Skeletal muscle tissue (tissue), 4 donors: Measurements from ENCODE around the gene THRB. TPM values are rescaled to one million over a fixed set of nuclear protein-coding genes. Genes with fewer than 3 reads are reported as not detected.

ENCODE experiments used
- H3K27ac ChIP-seq: one replicate; pipeline ENCODE4 v1.7.0; 2013; ENCODE audit warnings: mild to moderate bottlenecking, low read depth, low read length, inconsistent platforms
- H3K27me3 ChIP-seq, 3 donors: one replicate each; pipeline ENCODE4 v1.7.0; 2013; ENCODE audit warnings: low read length in 3 of 3; ENCODE audit not compliant: control insufficient read depth in 3 of 3, insufficient read depth in 3 of 3
- H3K36me3 ChIP-seq, 3 donors: one replicate each; pipeline ENCODE4 v1.7.0; 2013; ENCODE audit warnings: low read length in 3 of 3; ENCODE audit not compliant: control insufficient read depth in 3 of 3, insufficient read depth in 3 of 3
- H3K4me1 ChIP-seq, 3 donors: one replicate each; pipeline ENCODE4 v1.7.0; 2013; ENCODE audit warnings: low read length in 3 of 3, mild to moderate bottlenecking in 3 of 3; ENCODE audit not compliant: control insufficient read depth in 3 of 3, insufficient read depth in 3 of 3
- H3K4me3 ChIP-seq, 3 donors: one replicate each; pipeline ENCODE4 v1.7.0; 2013; ENCODE audit warnings: low read length in 3 of 3
- H3K9ac ChIP-seq, 3 donors: one replicate each; pipeline ENCODE4 v1.7.0; 2013; ENCODE audit warnings: low read length in 3 of 3, mild to moderate bottlenecking in 3 of 3, moderate library complexity in 2 of 3, low read depth in 1 of 3
- H3K9me3 ChIP-seq, 3 donors: one replicate each; pipeline ENCODE4 v1.7.0; 2013; ENCODE audit warnings: low read length in 3 of 3; ENCODE audit not compliant: control insufficient read depth in 3 of 3
- total RNA-seq: library from RNA; depleted of rRNA; stranded (reverse); fragments of >200 nt; gene quantifications from one replicate; pipeline ENCODE4 v1.2.3, GENCODE V29; 2014
- donor health status: Osteomylitis.

Gene THRB
- total RNA-seq, 1 donor from 2014 or later: 3.1 TPM

DNA sequence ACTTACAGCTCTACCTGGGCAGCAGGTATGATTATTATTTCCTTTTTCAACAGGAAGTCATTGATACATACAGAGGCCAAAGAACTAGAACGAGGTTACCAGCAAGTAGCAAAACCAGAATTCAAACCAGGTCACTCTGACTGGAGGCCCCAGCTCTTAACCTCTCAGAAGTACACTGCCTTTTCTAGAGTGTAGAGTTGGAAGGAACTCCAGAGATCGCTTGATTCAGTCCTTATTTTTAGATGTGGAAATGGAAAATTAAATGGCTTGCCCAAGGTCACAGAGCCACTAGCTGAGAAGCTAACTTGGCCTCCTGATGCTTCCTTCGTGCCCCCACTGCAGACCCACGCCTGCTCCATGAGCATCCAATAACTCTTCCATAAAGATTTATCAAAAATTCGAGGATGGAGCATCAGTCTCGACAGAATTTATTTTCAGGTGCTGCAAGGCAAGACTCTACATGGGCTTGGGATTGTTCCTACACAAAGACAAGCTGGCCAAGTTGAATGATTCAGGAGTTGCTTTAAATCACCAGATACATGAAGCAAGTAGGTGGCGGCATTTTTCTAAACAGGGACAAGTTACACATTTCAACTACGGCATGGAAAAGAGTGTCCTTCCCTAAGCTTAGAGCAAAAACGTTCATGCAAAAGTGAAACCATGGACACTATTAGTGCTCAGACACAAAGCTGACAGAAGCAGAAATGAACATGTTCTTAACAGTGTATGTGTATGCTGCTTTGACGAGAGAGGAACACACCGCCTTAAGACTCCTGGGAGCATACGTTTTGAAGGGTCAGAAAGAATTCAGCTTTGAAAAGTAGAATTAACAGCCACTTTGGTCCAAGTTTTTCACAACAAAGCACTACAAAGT lies 235.7 kb downstream of the THRB start:
- Histone ChIP-seq H3K4me1 (peaks cover 18 to 40% (median 31%) of the 10 kb centered on the region in 3 donors), H3K27ac (peak overlapping the region; percentile 74), H3K4me3 (peak overlapping the region; percentile 41 to 63 (median 60)), H3K9me3 (no peaks in the 10 kb centered on the region), H3K9ac (peak overlapping the region; percentile 41 to 54 (median 51)), H3K27me3 (no peaks in the 10 kb centered on the region), H3K36me3 (no peaks in the 10 kb centered on the region)

DNA sequence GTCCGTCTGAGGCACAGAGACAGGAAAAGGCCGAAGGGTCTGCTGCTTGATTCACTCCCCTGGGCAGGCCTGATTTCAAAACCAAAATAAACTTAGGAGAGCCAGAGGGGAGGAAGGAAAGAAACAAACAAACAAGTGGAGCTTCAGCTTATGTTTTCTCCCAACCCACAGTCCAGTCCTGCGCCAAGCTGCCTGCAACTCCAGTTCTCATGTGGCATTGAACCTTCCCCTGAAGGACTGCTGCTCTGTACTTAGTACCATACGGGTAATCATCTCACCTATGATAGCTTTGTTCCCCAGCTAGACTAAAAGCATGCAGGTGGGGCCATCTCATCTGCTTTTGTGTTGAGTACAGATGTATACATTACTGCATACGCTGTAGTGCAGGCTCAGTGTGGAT lies 236.4 kb downstream of the THRB start:
- Histone ChIP-seq H3K9me3 (no peaks in the 10 kb centered on the region), H3K27me3 (no peaks in the 10 kb centered on the region), H3K4me1 (peaks cover 18 to 40% (median 31%) of the 10 kb centered on the region in 3 donors), H3K36me3 (no peaks in the 10 kb centered on the region), H3K4me3 (peak overlapping the region in 1 of 3 donors; percentile 63), H3K27ac (peak overlapping the region; percentile 74), H3K9ac (peak overlapping the region in 1 of 3 donors; percentile 2)

DNA sequence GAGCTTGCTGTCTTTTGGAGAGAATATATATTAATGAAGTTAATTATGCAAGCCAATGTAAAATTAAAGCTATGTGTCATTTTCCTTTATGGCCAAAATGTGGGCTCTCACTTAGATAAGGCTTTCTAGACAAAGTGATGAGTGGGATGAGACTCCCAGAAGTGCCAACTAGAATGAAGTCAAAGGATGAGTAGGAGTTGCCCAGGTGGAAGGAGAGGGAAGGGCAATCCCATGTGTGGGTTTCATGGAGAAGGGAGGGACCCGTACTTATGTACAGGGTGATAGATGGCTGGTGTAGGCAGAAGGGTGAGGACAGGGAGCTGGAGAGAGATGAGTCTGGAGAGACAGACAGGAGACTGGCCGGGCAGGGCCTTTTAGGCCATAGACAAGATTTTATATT lies 239.2 kb downstream of the THRB start:
- no peak overlapping the region for H3K4me3 ChIP-seq
- H3K27ac ChIP-seq: no peak overlapping the region
- H3K36me3 ChIP-seq: no peaks in the 10 kb centered on the region
- no peak overlapping the region for H3K9ac ChIP-seq
- peaks cover 18 to 29% (median 21%) of the 10 kb centered on the region in 3 donors for H3K4me1 ChIP-seq
- H3K27me3 ChIP-seq: no peaks in the 10 kb centered on the region
- no peaks in the 10 kb centered on the region for H3K9me3 ChIP-seq

DNA sequence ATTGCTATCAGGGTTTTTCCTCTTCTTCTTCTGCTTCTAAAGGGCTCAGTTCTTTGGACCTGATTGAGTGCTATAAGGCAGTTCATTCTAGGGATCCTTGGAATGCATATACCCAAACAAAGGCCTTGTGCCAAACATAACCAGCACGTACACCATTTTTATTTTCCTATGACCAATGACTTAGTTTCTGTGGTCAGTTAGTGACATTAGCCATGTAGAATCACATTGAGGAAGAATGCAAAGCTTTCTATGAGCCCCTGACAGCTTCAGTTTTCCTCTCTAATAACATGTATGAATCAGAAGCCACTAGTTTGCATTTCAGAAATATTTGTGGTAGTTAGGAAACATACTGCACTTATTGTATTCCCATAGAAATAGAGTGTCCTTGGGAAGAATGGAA lies 240.0 kb downstream of the THRB start:
- Histone ChIP-seq H3K9me3 (no peaks in the 10 kb centered on the region), H3K27me3 (no peaks in the 10 kb centered on the region), H3K4me3 (no peak overlapping the region), H3K27ac (no peak overlapping the region), H3K36me3 (no peaks in the 10 kb centered on the region), H3K9ac (no peak overlapping the region), H3K4me1 (peaks cover 18 to 24% (median 21%) of the 10 kb centered on the region in 3 donors)

DNA sequence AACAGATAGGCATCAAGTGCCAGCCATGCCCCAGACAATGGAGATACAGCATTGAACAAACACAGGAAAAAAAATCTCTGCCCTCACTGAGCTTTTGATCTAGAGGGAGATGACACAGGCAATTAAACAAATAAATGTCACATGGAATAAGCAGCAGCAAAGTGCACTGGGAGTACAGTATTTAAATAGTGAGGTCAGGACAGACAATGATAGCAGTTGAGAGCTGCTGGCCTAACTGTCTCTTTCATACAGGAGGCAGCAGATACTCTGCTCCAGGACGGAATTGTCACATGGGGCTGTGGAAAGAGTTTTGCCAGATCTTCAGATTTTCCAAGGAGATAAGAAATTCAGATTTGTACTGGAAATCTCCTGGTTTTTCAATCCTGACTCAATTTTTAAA lies 241.3 kb downstream of the THRB start:
- Histone ChIP-seq H3K9me3 (no peaks in the 10 kb centered on the region), H3K27ac (no peak overlapping the region), H3K27me3 (no peaks in the 10 kb centered on the region), H3K4me1 (peaks cover 9 to 14% (median 10%) of the 10 kb centered on the region in 3 donors), H3K4me3 (no peak overlapping the region), H3K36me3 (no peaks in the 10 kb centered on the region), H3K9ac (no peak overlapping the region)

DNA sequence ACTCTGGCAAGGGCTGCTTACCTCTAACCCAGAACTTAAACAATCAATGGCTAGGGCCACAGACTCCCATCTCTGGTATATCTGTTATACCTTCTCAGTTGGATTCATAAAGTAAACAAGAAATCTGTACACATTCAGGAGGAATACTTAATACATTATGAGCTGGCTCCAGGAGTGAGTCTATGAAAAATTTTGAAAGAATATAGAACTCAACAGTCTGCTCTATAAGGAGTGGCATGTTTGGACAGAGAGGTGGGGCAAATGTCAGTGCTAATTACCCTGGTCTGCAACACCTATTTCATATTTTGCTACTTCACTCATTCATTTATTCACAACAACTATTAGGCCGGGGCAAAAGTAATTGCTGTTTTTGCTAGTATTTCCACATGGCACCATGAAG lies 245.1 kb downstream of the THRB start:
- Histone ChIP-seq H3K27ac (no peak overlapping the region), H3K4me3 (no peak overlapping the region), H3K27me3 (no peaks in the 10 kb centered on the region), H3K4me1 (no peaks in the 10 kb centered on the region), H3K9me3 (no peaks in the 10 kb centered on the region), H3K36me3 (no peaks in the 10 kb centered on the region), H3K9ac (no peak overlapping the region)

DNA sequence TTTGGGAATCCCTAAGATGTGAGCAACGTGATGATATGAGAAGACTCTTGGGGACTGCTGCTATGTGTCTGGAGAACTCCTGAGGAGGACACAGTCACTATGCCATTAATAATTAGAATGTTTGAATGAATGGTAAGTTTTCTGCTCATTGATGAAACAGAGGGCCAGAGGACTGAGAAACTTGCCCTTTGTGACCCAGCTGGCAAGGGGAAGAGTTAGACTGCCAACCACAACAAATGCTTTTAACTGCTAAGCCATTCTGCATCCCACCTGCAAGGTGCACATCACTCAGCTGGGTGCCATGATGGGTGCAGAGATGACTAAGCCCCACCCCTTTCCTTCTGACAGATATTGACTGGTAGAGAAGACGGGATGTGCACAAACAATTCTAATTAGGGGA lies 249.6 kb downstream of the THRB start:
- H3K4me3 ChIP-seq: no peak overlapping the region
- no peaks in the 10 kb centered on the region for H3K36me3 ChIP-seq
- no peaks in the 10 kb centered on the region for H3K9me3 ChIP-seq
- no peak overlapping the region for H3K27ac ChIP-seq
- no peak overlapping the region for H3K9ac ChIP-seq
- no peaks in the 10 kb centered on the region for H3K27me3 ChIP-seq
- H3K4me1 ChIP-seq: peaks cover 22 to 36% (median 22%) of the 10 kb centered on the region in 3 donors

DNA sequence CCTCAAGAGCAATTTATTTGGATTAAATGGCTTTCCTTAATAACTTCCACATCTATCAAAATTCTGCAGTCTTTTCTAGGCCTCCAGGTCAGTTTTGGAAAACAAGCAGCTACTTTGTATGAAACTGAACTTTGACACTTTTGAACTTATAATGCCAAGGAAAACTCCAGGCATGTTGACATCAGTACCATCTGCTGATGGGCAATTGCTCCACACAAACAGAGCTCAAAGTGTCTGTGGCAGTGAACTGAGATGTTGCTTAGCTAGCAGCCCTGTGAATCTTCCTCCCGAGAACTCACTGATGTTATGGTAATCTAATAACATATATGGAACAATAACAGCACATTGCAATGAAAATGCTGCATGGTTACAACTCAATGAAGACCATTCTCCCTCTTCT lies 250.2 kb downstream of the THRB start:
- peaks cover 22 to 37% (median 22%) of the 10 kb centered on the region in 3 donors for H3K4me1 ChIP-seq
- H3K27ac ChIP-seq: no peak overlapping the region
- H3K36me3 ChIP-seq: no peaks in the 10 kb centered on the region
- H3K9ac ChIP-seq: no peak overlapping the region
- no peak overlapping the region for H3K4me3 ChIP-seq
- H3K9me3 ChIP-seq: no peaks in the 10 kb centered on the region
- H3K27me3 ChIP-seq: no peaks in the 10 kb centered on the region

DNA sequence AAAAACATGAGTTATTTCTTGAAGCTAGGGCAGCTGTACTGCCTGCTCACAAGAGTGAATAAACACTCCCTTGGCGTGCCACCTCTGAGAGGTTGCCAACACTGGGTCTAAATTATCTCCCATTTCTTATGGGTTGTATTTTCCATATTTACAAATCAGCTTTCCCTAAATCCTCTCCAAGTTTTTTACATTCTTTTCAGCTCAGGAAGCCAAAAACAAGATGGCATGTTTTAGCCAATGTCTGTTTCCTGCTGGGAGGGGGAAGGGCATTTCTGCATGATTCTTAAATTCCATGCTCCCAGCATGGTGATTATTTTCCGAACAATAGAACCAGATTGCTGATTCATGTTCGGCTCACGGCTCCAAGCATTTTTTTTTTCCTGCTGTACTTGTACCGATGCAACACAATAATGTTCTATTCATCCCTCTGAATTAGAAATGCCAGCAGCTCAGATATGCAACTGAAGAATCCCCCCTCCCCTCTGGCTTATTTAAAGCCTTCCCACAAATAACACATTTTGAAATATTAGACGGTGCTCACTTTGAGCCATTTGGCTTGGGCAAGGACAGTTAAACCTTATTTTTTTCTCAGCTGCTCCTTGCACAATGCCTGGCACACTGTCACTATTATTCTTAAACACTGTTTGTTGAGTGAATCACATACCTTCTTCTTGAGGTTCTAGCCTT lies 252.5 kb downstream of the THRB start:
- H3K4me3 ChIP-seq: peak overlapping the region; percentile 10 to 54 (median 32)
- peak overlapping the region in 2 of 3 donors; percentile 14 to 51 for H3K9ac ChIP-seq
- peak overlapping the region; percentile 73 for H3K27ac ChIP-seq
- H3K4me1 ChIP-seq: peaks cover 31 to 45% (median 31%) of the 10 kb centered on the region in 3 donors
- H3K9me3 ChIP-seq: no peaks in the 10 kb centered on the region
- no peaks in the 10 kb centered on the region for H3K36me3 ChIP-seq
- H3K27me3 ChIP-seq: no peaks in the 10 kb centered on the region

DNA sequence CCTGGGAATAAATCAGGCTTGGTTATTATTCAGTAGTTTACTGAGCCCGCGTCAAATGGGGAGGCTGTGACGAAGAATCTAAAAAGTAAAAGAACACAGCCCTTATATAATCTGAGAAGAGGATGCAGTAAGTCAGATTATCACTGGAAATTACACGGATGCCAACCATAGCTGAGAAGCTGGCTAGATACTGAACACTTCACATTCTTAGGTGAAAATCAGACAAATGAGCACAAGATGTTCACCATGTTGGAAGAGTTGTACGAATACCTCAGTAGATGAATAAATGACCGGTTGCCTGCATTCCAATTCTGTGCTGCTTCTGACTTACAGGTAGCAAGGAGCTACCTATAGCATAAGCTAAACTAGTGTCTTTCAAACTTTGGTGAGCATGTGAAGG lies 254.3 kb downstream of the THRB start:
- no peak overlapping the region for H3K4me3 ChIP-seq
- peak overlapping the region; percentile 73 for H3K27ac ChIP-seq

More for the DNA sequence above, 254.3 kb downstream of the THRB start:
- Histone ChIP-seq H3K9me3 (no peaks in the 10 kb centered on the region), H3K4me1 (peaks cover 31 to 53% (median 37%) of the 10 kb centered on the region in 3 donors), H3K36me3 (no peaks in the 10 kb centered on the region), H3K9ac (no peak overlapping the region), H3K27me3 (no peaks in the 10 kb centered on the region)
